Measurements from ENCODE around the gene MAU2. TPM values are rescaled to one million over a fixed set of nuclear protein-coding genes. Genes with fewer than 3 reads are reported as not detected.

MAU2 gene
- total RNA-seq, 1 donor from 2014 or later, result 37.0 TPM

DNA sequence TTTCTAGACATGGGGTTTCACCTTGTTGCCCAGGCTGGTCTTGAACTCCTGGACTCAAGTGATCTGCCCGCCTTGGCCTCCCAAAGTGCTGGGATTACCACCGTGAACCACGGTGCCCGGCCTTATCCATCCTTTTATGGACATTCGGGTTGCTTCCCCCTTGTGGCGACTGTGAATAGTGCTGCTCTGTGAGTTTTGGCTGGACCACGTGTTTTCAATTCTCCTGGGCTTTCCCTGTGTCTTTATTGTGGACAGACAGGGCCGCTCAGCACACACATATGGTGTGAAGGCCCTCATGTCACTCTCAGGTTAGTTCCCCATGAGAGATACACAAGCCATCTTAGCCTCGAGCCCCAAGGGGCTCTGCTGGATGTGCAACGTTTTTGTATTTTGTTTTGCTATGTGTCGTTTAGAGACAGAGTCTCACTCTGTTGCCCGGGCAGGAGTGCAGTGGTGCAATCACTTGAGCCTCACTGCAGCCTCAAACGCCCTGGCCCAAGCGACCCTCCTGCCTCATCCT is 40.5 kb downstream of the MAU2 start:
- no peak overlapping the region for H3K4me2 ChIP-seq (ENCODE audit: low read length)

GRCh38 chr19:19362075-19362474 is 41.4 kb downstream of the MAU2 start:
- H3K4me1 Mint-ChIP-seq (ENCODE audit: low read depth, unreplicated experiment), result peaks cover 3% of the 10 kb centered on the region
- peaks cover 6% of the 10 kb centered on the region for H3K4me1 ChIP-seq (ENCODE audit: insufficient read depth, low read length)
- H3K27me3 ChIP-seq (ENCODE audit: insufficient read depth, low read length), result no peaks in the 10 kb centered on the region
- H3K4me3 Mint-ChIP-seq (ENCODE audit: unreplicated experiment), result no peak overlapping the region
- H3K4me2 ChIP-seq (ENCODE audit: low read length), result no peak overlapping the region
- H4K20me1 ChIP-seq (ENCODE audit: insufficient read depth, low read length), result no peaks in the 10 kb centered on the region
- no peaks in the 10 kb centered on the region for H3K9me3 ChIP-seq (ENCODE audit: insufficient read depth, low read depth, low read length)
- H3K79me2 ChIP-seq (ENCODE audit: insufficient read depth, low read length), result no peaks in the 10 kb centered on the region
- H2AFZ ChIP-seq (ENCODE audit: low read depth, low read length), result no peak overlapping the region
- H3K27ac Mint-ChIP-seq (ENCODE audit: unreplicated experiment), result no peak overlapping the region
- no peak for TF ChIP-seq EZH2 (IDR thresholded peaks at IDR 0.05; ENCODE audit: insufficient read depth, low read length)
- no peak for TF ChIP-seq CTCF (IDR thresholded peaks at IDR 0.05; ENCODE audit: insufficient read depth, low read depth, low read length)
- peaks cover 3% of the 10 kb centered on the region for H3K36me3 Mint-ChIP-seq (ENCODE audit: low read depth, unreplicated experiment)
- DNase-seq (ENCODE audit: low read depth) (no peak), FAIRE-seq (no peak)
- H3K27ac ChIP-seq (ENCODE audit: low read depth, low read length), result no peak overlapping the region
- no peak overlapping the region for H3K9ac ChIP-seq (ENCODE audit: low read length)
- no peaks in the 10 kb centered on the region for H3K27me3 Mint-ChIP-seq (ENCODE audit: low read depth, unreplicated experiment)
- no peaks in the 10 kb centered on the region for H3K9me3 Mint-ChIP-seq (ENCODE audit: unreplicated experiment)
- peaks cover 2% of the 10 kb centered on the region for H3K36me3 ChIP-seq (ENCODE audit: insufficient read depth, low read length)
- H3K4me3 ChIP-seq (ENCODE audit: insufficient read depth, low read depth, low read length), result no peak overlapping the region

More for the DNA sequence above, 40.5 kb downstream of the MAU2 start:
- no peak overlapping the region for H2AFZ ChIP-seq (ENCODE audit: low read depth, low read length)
- TF ChIP-seq CTCF (IDR thresholded peaks at IDR 0.05; ENCODE audit: insufficient read depth, low read depth, low read length), result peak; percentile 72
- no peak for TF ChIP-seq EZH2 (IDR thresholded peaks at IDR 0.05; ENCODE audit: insufficient read depth, low read length)
- H3K9me3 ChIP-seq (ENCODE audit: insufficient read depth, low read depth, low read length), result no peaks in the 10 kb centered on the region
- Mint-ChIP-seq H3K36me3 (ENCODE audit: low read depth, unreplicated experiment) (peaks cover 3% of the 10 kb centered on the region), H3K27me3 (ENCODE audit: low read depth, unreplicated experiment) (no peaks in the 10 kb centered on the region), H3K4me1 (ENCODE audit: low read depth, unreplicated experiment) (peaks cover 3% of the 10 kb centered on the region), H3K4me3 (ENCODE audit: unreplicated experiment) (no peak overlapping the region), H3K27ac (ENCODE audit: unreplicated experiment) (no peak overlapping the region), H3K9me3 (ENCODE audit: unreplicated experiment) (no peaks in the 10 kb centered on the region)
- H4K20me1 ChIP-seq (ENCODE audit: insufficient read depth, low read length), result no peaks in the 10 kb centered on the region
- H3K4me1 ChIP-seq (ENCODE audit: insufficient read depth, low read length), result no peaks in the 10 kb centered on the region
- H3K36me3 ChIP-seq (ENCODE audit: insufficient read depth, low read length), result peaks cover 2% of the 10 kb centered on the region
- FAIRE-seq (no peak), DNase-seq (ENCODE audit: low read depth) (peak; percentile 51)
- no peak overlapping the region for H3K4me3 ChIP-seq (ENCODE audit: insufficient read depth, low read depth, low read length)
- no peak overlapping the region for H3K27ac ChIP-seq (ENCODE audit: low read depth, low read length)
- H3K79me2 ChIP-seq (ENCODE audit: insufficient read depth, low read length), result no peaks in the 10 kb centered on the region
- H3K9ac ChIP-seq (ENCODE audit: low read length), result no peak overlapping the region
- no peaks in the 10 kb centered on the region for H3K27me3 ChIP-seq (ENCODE audit: insufficient read depth, low read length)
